Esophagus muscularis mucosa (tissue), 4 donors: ENCODE data around the gene MTPN. TPM values are rescaled to one million over a fixed set of nuclear protein-coding genes. Genes with fewer than 3 reads are reported as not detected.

Source experiments
- DNase-seq: peaks from one replicate; pipeline ENCODE4 v3.0.0-alpha.2; 2017; ENCODE audit errors: extremely low spot score
- H3K27ac ChIP-seq, 4 donors: fragments of 200-600 bp; sonication (generic); replicated peaks in 1 of 4; 1 replicate in 3 of 4; 2 replicates in 1 of 4; pipeline ENCODE4 v1.5.1; 2016 to 2019; ENCODE audit warnings: mild to moderate bottlenecking in 1 of 4
- H3K27me3 ChIP-seq, 4 donors: fragments of 200-600 bp; sonication (generic); one replicate each; pipeline versions ENCODE4 v1.5.1 to v1.6.0; 2016 to 2019
- H3K36me3 ChIP-seq, 4 donors: fragments of 200-600 bp; sonication (generic); one replicate each; pipeline ENCODE4 v1.5.1; 2016 to 2019
- H3K4me1 ChIP-seq, 4 donors: fragments of 200-600 bp; sonication (generic); one replicate each; pipeline ENCODE4 v1.5.1; 2016 to 2019
- H3K4me3 ChIP-seq, 4 donors: fragments of 200-600 bp; sonication (generic); 1 replicate in 2 of 4; 2 replicates in 2 of 4; pipeline ENCODE4 v1.5.1; 2016 to 2019; ENCODE audit warnings: mild to moderate bottlenecking in 4 of 4, moderate library complexity in 1 of 4
- H3K9me3 ChIP-seq, 4 donors: fragments of 200-600 bp; sonication (generic); 1 replicate in 3 of 4; 2 replicates in 1 of 4; pipeline ENCODE4 v1.5.1; 2016 to 2019
- EP300 ChIP-seq: sonication (generic); formaldehyde crosslinking; IDR thresholded peaks from one replicate; pipeline ENCODE4 v1.6.1; 2017; ENCODE audit warnings: antibody characterized with exemption
- POLR2A ChIP-seq: fragments of 450-650 bp; IDR thresholded peaks from one replicate; pipeline ENCODE4 v1.6.1; 2017; ENCODE audit warnings: antibody characterized with exemption, moderate library complexity, mild to moderate bottlenecking, low read depth
- POLR2AphosphoS5 ChIP-seq, 2 donors: sonication (generic); formaldehyde crosslinking; IDR thresholded peaks; one replicate each; pipeline ENCODE4 v1.6.1; 2017; ENCODE audit warnings: antibody characterized with exemption in 2 of 2
- WGBS: methylation state at CpG from one replicate; pipeline ENCODE4 v1.1.5; 2018; 5-methylcytosine and 5-hydroxymethylcytosine counted together
- intact Hi-C: fragments of 100-400 bp; cut with DNase I; formaldehyde crosslinking; loops from one replicate; pipeline ENCODE4 v1.15.1; 2023
- total RNA-seq, 4 donors: library from RNA; depleted of rRNA; stranded (reverse); fragments of >200 nt; gene quantifications; one replicate each; pipeline versions ENCODE4 v1.1.0 to v1.2.1, GENCODE V29; 2016
- TF ChIP-seq, protein P1 (sequence below), 3 experiments: fragments of 200-600 bp in 2 of 3; fragments of 450-650 bp in 1 of 3; sonication (generic) in 2 of 3; IDR thresholded peaks; one replicate each; pipeline ENCODE4 v1.5.1; 2017 to 2019; ENCODE audit warnings: antibody characterized with exemption in 3 of 3, mild to moderate bottlenecking in 2 of 3, moderate library complexity in 1 of 3

The MTPN gene
- total RNA-seq, 4 donors from 2014 or later = 68.8 to 74.9 (median 71.5) TPM

DNA sequence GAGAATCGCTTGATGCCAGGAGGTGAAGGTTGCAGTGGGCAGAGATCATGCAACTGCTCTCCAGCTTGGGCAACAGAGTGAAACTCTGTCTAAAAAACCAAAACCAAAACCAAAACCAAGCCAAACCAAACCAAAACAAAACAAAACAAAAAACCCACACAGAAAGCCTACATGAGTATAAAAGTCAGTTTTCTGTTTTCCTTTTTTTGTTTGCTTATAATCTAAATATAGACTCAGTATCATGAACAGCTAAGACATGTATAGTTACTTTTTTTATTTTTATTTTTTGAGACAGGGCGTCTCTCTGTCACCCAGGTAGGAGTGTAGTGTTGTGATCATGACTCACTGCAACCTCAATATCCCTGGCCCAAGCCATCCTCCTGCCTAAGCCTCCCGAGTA, 16.8 kb upstream of the MTPN start:
- intact Hi-C loops = no loop called here
- Histone ChIP-seq H3K4me3 (no peak overlapping the region), H3K9me3 (no peaks in the 10 kb centered on the region), H3K27me3 (no peaks in the 10 kb centered on the region), H3K27ac (no peak overlapping the region), H3K36me3 (no peaks in the 10 kb centered on the region), H3K4me1 (no peaks in the 10 kb centered on the region)
- no peak for DNase-seq
- 94% methylated on average over 3 of the region's 3 CpGs for WGBS
- no peak for TF ChIP-seq POLR2A
- TF ChIP-seq EP300 = no peak
- TF ChIP-seq, protein P1, sequence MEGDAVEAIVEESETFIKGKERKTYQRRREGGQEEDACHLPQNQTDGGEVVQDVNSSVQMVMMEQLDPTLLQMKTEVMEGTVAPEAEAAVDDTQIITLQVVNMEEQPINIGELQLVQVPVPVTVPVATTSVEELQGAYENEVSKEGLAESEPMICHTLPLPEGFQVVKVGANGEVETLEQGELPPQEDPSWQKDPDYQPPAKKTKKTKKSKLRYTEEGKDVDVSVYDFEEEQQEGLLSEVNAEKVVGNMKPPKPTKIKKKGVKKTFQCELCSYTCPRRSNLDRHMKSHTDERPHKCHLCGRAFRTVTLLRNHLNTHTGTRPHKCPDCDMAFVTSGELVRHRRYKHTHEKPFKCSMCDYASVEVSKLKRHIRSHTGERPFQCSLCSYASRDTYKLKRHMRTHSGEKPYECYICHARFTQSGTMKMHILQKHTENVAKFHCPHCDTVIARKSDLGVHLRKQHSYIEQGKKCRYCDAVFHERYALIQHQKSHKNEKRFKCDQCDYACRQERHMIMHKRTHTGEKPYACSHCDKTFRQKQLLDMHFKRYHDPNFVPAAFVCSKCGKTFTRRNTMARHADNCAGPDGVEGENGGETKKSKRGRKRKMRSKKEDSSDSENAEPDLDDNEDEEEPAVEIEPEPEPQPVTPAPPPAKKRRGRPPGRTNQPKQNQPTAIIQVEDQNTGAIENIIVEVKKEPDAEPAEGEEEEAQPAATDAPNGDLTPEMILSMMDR (IDR thresholded peaks at IDR 0.05) = no peak
- TF ChIP-seq POLR2AphosphoS5 (IDR thresholded peaks at IDR 0.05) = no peak

DNA sequence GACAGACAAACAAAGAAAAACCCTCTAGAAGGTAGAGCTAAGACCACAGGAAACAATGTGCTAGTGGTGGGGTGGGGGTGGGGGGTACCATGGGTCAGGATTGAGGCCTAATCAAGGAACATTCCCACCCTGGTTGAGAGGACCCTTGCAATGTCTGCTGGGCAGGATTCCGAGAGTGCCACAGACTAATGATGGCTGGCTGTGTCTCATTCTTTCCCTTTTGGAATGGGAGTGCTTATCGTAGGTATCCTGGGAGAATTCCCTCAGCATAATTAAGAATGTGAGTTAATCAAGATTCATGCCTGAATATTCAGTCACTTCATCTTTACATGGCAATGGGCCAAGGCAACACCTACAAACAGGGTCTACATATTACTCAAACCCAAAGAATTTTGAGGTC, 14.7 kb upstream of the MTPN start:
- intact Hi-C loops = no loop called here
- no peak for TF ChIP-seq POLR2A
- H3K36me3 ChIP-seq = no peaks in the 10 kb centered on the region
- H3K27ac ChIP-seq = no peak overlapping the region
- whole genome bisulfite sequencing = 92% methylated on average over 2 of the region's 2 CpGs
- H3K4me3 ChIP-seq = no peak overlapping the region
- no peak for DNase-seq
- no peaks in the 10 kb centered on the region for H3K9me3 ChIP-seq
- no peaks in the 10 kb centered on the region for H3K4me1 ChIP-seq
- no peaks in the 10 kb centered on the region for H3K27me3 ChIP-seq

DNA sequence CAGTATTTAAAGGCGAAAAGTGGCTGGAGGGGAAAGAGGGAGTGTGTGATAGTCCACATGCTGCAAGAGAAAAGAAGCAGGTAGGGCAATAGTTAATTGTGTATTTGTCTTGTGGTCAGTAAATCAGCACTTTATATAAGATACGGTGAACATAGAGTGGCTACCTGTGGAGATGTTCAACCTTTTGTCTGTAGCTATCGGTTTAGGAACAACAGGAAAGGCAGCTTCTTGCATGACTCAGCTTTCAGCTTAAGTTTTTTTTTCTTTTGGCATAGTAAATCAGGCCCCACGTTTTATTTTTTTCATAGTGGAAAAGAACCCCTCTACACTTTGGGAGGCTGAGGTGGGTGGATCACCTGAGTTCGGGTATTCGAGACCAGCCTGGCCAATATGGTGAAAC, 14.2 kb upstream of the MTPN start:
- H3K27me3 ChIP-seq = no peaks in the 10 kb centered on the region
- no peaks in the 10 kb centered on the region for H3K9me3 ChIP-seq
- H3K36me3 ChIP-seq = no peaks in the 10 kb centered on the region
- DNase-seq = no peak
- intact Hi-C loops = no loop called here
- H3K4me1 ChIP-seq = no peaks in the 10 kb centered on the region
- 64% methylated on average over 6 of the region's 6 CpGs for WGBS
- H3K27ac ChIP-seq = no peak overlapping the region
- H3K4me3 ChIP-seq = no peak overlapping the region
- TF ChIP-seq POLR2A (no peak), EP300 (no peak), POLR2AphosphoS5 (IDR thresholded peaks at IDR 0.05) (no peak)
- TF ChIP-seq, protein P1 (IDR thresholded peaks at IDR 0.05) = no peak

DNA sequence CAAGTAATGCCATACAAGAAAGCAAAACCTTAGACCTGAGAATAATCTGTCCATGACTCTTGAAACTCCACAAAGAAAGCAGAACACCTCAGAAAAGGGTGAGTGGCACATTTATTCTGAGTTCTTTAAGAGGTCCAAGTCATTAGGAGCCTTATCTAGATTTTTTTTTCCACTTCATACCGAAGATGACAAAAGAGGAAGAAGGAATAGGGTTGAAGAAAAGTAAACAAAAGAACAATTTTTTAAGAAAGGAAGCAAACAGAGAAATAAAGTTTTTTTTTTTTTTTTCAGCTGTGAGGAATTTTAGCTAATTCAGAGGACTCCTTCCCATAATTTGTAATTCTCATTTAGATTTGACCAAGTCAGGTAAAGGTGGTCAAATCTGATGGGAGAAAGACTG, 13.1 kb upstream of the MTPN start:
- no peak for DNase-seq
- Histone ChIP-seq H3K9me3 (no peaks in the 10 kb centered on the region), H3K4me1 (no peaks in the 10 kb centered on the region), H3K4me3 (no peak overlapping the region), H3K27ac (no peak overlapping the region), H3K27me3 (no peaks in the 10 kb centered on the region), H3K36me3 (no peaks in the 10 kb centered on the region)
- WGBS = 62% methylated on average over 1 of the region's 1 CpG
- TF ChIP-seq POLR2AphosphoS5 (IDR thresholded peaks at IDR 0.05) (no peak), EP300 (no peak), POLR2A (no peak)
- intact Hi-C loops = no loop called here

DNA sequence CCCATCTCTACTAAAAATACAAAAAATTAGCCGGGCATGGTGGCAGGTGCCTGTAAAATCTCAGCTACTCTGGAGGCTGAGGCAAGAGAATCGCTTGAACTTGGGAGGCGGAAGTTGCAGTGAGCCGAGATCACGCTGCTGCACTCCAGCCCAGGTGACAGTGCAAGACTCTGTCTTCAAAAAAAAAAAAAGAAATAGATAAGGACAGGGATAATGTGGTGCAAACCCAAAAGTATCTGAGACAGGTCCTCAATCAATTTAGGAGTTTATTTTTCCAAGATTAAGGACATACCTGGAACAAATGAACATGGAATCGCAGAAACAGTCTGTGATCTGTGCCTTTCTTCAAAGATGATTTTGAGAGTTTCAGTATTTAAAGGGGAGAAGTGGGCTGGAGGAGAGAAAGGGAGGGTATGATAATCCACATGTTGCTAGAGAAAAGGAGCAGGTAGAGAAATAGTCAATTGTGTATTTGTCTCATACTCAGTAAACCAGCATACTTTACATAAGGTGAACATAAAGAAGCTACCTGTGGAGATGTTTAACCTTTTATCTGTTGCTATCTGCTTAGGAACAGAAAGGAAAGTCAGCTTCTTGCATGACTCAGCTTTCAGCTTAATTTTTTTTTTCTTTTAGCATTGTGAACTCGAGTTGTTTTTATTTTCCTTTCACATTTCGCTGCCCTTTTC, 4.9 kb upstream of the MTPN start:
- intact Hi-C loops = no loop called here
- WGBS = 80% methylated on average over 8 of the region's 8 CpGs

More for the DNA sequence above, 4.9 kb upstream of the MTPN start:
- Histone ChIP-seq H3K9me3 (no peaks in the 10 kb centered on the region), H3K36me3 (no peaks in the 10 kb centered on the region), H3K27ac (no peak overlapping the region), H3K4me3 (no peak overlapping the region), H3K27me3 (no peaks in the 10 kb centered on the region), H3K4me1 (peaks cover 4 to 19% (median 7%) of the 10 kb centered on the region in 4 donors)
- no peak for TF ChIP-seq POLR2AphosphoS5 (IDR thresholded peaks at IDR 0.05)
- TF ChIP-seq POLR2A = no peak
- TF ChIP-seq, protein P1 (IDR thresholded peaks at IDR 0.05) = no peak
- no peak for TF ChIP-seq EP300
- DNase-seq = no peak
